Germinal center (tissue), 1 donor: ENCODE results near the gene AK5.

Experiments used
- DNase-seq: peaks from one replicate; pipeline ENCODE4 v3.0.0; 2012; ENCODE audit warnings: mixed read lengths, low spot score

The AK5 gene, protein sequence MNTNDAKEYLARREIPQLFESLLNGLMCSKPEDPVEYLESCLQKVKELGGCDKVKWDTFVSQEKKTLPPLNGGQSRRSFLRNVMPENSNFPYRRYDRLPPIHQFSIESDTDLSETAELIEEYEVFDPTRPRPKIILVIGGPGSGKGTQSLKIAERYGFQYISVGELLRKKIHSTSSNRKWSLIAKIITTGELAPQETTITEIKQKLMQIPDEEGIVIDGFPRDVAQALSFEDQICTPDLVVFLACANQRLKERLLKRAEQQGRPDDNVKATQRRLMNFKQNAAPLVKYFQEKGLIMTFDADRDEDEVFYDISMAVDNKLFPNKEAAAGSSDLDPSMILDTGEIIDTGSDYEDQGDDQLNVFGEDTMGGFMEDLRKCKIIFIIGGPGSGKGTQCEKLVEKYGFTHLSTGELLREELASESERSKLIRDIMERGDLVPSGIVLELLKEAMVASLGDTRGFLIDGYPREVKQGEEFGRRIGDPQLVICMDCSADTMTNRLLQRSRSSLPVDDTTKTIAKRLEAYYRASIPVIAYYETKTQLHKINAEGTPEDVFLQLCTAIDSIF

GRCh38 chr1:77281491-77282186, at the start of gene AK5:
Gene AK5, plus strand, starts transcription at chr1:77282019. Its CDS starts 295 bp downstream, at chr1:77282314.
- peak; percentile 42 for DNase-seq

DNA sequence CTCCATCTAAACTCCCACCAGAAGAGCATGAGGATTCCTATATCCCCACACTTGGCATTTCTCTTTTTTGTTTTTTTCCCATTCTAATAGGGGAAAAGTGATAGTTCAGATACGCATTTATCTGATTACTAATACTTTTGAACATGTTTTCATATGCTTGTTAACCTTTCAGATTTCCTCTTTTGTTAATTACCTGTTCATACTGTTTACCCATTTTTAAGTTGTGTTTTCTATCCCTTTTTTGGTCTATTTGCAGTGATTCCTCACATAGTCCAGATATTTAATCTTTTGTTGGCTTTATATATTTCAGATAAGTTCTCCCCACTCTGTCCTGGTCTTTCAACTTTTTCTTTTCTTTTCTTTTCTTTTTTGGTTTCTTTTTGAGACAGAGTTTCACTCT, 49.0 kb upstream of the AK5 start:
- DNase-seq = no peak

DNA sequence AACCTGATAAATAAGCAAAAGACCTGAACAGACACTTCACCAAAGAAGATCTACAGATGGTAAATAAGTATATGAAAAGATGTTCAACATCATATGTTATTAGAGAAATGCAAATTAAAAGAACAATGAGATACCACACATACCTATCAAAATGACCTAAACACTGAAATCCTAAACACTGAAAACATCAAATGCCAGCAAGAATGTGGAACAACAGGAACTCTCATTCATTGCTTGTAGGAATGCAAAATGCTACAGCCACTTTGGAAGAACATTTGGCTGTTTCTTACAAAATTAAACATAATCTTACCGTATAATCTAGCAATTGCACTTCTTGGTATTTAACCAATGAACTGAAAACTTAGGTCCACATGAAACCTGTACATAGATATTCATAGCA, 47.7 kb upstream of the AK5 start:
- DNase-seq = no peak

DNA sequence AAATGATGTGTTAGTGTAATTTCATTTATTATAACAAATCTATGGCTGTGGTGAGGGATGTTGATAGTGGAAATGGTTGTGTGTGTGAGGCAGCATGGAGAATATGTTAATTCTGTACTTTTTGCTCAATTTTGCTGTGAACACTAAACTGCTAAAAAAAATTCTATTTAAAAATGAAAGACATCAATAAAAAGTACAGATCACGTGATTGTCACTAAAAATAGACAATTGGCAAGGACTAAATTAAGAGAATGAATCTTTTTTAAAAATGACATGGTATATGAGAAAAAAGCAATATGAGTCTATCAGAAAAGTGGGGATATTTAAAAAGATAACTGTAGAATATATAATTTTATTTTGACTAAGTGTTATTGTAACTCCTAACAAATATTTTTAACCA, 46.9 kb upstream of the AK5 start:
- DNase-seq = no peak

DNA sequence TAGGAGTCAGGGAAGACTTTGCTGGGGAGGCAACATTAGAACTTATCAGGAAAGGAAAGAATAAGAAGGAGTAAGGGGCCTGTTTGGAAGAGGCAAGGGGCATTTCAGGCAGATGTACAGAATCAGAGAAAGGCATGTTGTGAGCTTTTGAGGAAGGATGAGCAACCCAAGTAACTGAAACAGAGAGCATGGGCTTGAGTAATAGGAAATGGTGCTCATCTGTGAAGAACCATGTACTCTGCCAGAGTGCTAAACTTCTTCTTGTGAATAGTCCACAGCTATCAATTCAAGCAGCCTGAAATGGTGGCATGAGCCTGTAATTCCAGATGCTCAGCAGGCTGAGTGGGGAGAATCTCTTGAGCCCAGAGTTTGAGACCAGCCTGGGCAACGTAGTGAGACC, 43.4 kb upstream of the AK5 start:
- no peak for DNase-seq

GRCh38 chr1:77239311-77239710, 42.5 kb upstream of the AK5 start:
- DNase-seq = no peak

GRCh38 chr1:77245830-77246229, 36.0 kb upstream of the AK5 start:
- no peak for DNase-seq

- no peak for DNase-seq
These were observed 31.7 kb upstream of the AK5 start for GRCh38 chr1:77250126-77250525.

DNA sequence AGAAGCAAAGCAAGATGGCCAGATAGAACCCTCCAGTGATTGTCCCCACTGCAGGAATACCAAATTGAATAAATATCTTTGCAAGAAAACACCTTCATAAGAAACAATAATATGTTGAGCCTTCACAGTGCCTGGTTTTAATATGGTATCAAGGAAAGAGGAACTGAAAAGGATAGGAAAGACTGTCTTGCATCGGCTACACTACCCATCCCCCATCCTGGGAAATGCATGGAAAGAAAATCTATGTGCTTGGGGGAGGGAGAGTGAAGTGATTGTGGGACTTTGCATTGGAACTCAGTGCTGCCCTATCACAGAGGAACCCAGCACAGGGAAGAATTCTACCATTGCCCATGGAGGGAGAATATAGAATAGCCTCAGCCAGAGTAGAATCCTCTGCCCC, 28.6 kb upstream of the AK5 start:
- no peak for DNase-seq

GRCh38 chr1:77263708-77264107, 18.1 kb upstream of the AK5 start:
- no peak for DNase-seq

GRCh38 chr1:77265180-77265579, 16.6 kb upstream of the AK5 start:
- DNase-seq = no peak

GRCh38 chr1:77267035-77267434, 14.8 kb upstream of the AK5 start:
- no peak for DNase-seq

- no peak for DNase-seq
These were observed 9.8 kb upstream of the AK5 start for GRCh38 chr1:77271852-77272580.

DNA sequence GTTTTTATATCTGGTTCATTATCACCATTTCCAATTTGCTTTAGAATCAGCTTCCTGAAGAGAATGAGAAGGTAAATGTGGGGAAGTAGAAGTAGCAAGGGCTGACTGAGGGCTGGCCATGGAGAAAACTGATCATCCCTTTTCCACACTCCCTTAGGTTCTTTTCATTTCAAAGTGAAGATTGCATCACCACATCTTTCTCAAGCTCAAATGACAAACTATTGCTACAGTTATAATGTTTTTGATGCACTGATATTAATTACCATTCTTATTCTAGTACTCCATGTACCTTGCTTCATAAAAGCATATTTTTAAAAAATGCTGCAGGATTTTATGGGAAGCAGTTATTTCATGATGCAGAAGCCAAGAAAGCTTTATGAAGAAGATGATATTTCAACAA, 7.9 kb upstream of the AK5 start:
- no peak for DNase-seq

GRCh38 chr1:77275194-77275593, 6.6 kb upstream of the AK5 start:
- no peak for DNase-seq

GRCh38 chr1:77276941-77277340, 4.9 kb upstream of the AK5 start:
- DNase-seq = no peak

GRCh38 chr1:77279929-77280328, 1.9 kb upstream of the AK5 start:
- DNase-seq = no peak

GRCh38 chr1:77280962-77281361, 857 bp upstream of the AK5 start:
- DNase-seq = no peak

DNA sequence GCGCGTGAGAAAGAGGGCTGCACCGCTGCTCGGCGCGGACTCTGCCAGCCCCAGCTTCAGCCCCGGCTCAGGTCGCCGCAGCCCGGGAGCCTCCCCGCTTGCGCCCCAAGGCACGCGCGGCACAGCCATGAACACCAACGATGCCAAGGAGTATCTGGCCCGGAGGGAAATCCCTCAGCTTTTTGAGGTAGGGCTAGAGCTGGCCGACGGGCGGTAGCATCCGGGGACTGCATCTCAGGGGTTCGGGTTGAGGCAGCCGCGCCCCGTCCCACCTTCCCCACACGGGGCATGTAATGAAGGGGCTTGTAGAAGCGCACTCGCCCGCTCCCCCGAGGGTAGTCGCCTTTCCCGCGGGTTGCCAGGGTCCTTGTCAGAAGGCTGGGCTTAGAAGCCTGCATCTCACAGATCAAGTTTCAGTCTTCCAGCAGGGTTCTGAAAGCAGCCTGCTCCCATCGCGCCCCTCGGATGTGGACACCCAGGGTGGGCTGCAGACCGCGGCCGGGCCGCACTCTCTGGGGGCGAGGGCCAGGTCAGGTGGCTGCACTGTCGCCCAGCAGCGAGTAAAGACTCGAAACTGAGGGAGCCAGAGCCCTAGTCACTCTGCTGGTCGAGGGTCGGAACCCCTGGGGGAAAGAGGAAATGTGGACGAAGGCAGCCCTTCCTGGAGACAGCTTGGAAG, 507 bp downstream of the AK5 start:
- peak; percentile 23 for DNase-seq

DNA sequence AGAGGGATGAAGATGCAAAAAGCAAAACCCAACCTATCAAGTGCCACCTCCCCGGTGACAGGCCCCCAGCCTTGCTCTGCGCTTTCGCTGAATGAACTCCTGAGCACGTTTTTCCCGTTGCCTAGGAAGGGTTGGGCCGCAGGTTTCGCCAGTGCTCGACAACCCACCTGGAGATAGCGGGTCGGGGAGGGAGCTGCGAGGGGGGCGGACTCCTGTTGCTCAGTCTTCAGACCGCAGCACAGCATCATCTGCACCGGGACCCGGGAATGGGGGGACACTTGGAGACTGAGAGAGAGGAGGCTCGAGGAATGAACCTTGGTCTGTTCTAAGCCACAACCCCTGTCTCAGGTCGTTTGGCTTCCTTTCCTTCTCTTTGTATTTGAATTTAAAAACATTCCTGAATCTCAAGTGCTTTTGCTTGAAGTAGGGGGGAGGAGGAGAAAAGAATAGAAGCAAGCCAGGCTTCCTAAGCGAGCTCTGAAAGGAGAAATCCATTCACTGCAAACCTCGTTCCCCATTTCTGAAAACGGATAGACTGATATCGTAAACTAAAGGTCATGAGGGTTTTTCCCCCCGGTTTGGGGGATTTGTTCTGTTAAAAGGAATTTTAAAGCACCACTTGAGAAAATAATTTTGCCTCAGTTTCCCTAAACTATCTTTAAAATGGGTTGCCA, 1.2 kb downstream of the AK5 start:
- DNase-seq = no peak

GRCh38 chr1:77283701-77284425, 2.0 kb downstream of the AK5 start:
- DNase-seq = no peak
